ENCODE data around the gene UCHL5.

GRCh38 chr1:193105821-193106177 lies 46.6 kb upstream of the UCHL5 start:
- no peak for TF ChIP-seq CTCF (IDR thresholded peaks at IDR 0.05)
- no peak for TF ChIP-seq POLR2A (IDR thresholded peaks at IDR 0.05)
